Inflammatory macrophage treated with lipopolysaccharide for 4 hours (primary cell): ENCODE data around the gene NOL3.
"Not testable (repeated sequence)": the region's sequence is repeated elsewhere in the genome, so short reads cannot be mapped to it uniquely, and the experiment has no call there.

Experiments
- DNase-seq: peaks from one replicate; pipeline ENCODE4 v3.0.0-alpha.2; 2020

NOL3 gene

GRCh38 chr16:67170168-67170948 is at the start of gene NOL3:
Gene NOL3 (plus strand): TSS chr16:67170538.
- peak; percentile 79 for DNase-seq

- DNase-seq, result not testable (repeated sequence)
These were observed 47.5 kb upstream of the NOL3 start for GRCh38 chr16:67122799-67123198.

GRCh38 chr16:67128417-67128816 is 41.9 kb upstream of the NOL3 start:
- DNase-seq, result no peak

GRCh38 chr16:67128887-67129286 is 41.5 kb upstream of the NOL3 start:
- no peak for DNase-seq

GRCh38 chr16:67129422-67129821 is 40.9 kb upstream of the NOL3 start:
- no peak for DNase-seq

- DNase-seq, result no peak
These were observed 32.7 kb upstream of the NOL3 start for GRCh38 chr16:67137605-67138004.

GRCh38 chr16:67141391-67141790 is 28.9 kb upstream of the NOL3 start:
- DNase-seq, result no peak

- DNase-seq, result no peak
These were observed 28.0 kb upstream of the NOL3 start for GRCh38 chr16:67142342-67142741.

- no peak for DNase-seq
These were observed 25.4 kb upstream of the NOL3 start for GRCh38 chr16:67144943-67145342.

GRCh38 chr16:67145746-67146145 is 24.6 kb upstream of the NOL3 start:
- DNase-seq, result no peak

GRCh38 chr16:67146523-67147357 is 23.6 kb upstream of the NOL3 start:
- no peak for DNase-seq

GRCh38 chr16:67147437-67148140 is 22.7 kb upstream of the NOL3 start:
- DNase-seq, result no peak

- DNase-seq, result no peak
These were observed 22.1 kb upstream of the NOL3 start for GRCh38 chr16:67148221-67148620.

- DNase-seq, result no peak
These were observed 21.6 kb upstream of the NOL3 start for GRCh38 chr16:67148656-67149275.

GRCh38 chr16:67149276-67150046 is 20.9 kb upstream of the NOL3 start:
- no peak for DNase-seq

- peak; percentile 30 for DNase-seq
These were observed 20.1 kb upstream of the NOL3 start for GRCh38 chr16:67150047-67150832.

- no peak for DNase-seq
These were observed 19.4 kb upstream of the NOL3 start, which contains the start of gene B3GNT9 for GRCh38 chr16:67150833-67151396. Gene B3GNT9 (minus strand): TSS chr16:67150998. CDS start chr16:67150485, 513 bp downstream.

GRCh38 chr16:67151431-67152097 is 18.8 kb upstream of the NOL3 start:
- no peak for DNase-seq

GRCh38 chr16:67154578-67155294 is 15.6 kb upstream of the NOL3 start:
- DNase-seq, result no peak
